Hematopoietic multipotent progenitor cell treated with erythropoietin and hydrocortisone succinate and interleukin-3 and kit ligand, for 15 days (in vitro differentiated cells): ENCODE data around the gene BEGAIN.

ENCODE experiments used
- DNase-seq: peaks from one replicate; pipeline ENCODE4 v3.0.0-alpha.2; 2015; ENCODE audit warnings: low spot score

BEGAIN gene

DNA sequence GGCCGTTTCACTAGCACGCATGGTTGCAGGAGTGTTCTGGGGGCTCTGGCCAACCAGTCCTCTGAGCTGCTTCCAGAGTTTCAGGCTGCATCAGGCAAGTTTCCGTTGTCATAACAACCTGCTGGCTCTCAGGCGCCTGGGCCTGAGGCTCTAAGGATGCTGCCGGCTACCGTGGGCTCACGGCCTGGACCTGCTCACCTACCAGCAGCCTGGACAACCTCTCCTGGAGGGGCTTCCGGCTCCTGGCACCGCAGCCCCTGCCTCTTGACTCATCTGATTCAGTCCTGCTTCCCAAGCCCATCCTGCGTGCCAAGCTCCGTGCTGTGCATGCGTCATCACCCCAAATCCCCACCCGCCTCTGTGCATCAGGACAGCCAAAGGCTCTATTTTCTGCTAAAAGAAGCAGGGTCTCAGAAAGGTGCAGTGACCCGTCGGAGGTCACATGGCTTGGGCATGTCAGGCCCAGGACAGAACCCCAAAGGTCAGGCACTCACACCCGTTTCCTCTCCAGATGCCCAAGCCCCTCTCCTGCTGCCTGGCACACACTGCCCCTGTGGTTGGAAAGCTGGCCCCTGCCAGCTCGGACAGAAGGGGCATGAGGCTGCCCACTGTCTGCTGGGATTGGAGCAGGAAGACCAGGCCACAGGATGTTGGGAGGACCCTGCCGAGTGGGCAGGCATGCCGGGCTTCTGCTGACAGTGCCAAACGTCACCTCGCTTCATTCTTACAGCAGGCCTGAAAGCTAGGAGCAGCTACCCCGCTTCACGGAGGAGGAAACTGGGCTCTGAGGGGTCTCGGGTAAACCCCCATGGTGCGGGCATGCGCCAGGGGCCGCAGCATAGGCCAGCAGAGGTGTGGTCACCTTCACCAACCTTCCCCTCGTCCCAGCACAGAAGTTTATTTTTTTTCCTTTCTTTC, 5.7 kb downstream of the BEGAIN start:
- DNase-seq = no peak

DNA sequence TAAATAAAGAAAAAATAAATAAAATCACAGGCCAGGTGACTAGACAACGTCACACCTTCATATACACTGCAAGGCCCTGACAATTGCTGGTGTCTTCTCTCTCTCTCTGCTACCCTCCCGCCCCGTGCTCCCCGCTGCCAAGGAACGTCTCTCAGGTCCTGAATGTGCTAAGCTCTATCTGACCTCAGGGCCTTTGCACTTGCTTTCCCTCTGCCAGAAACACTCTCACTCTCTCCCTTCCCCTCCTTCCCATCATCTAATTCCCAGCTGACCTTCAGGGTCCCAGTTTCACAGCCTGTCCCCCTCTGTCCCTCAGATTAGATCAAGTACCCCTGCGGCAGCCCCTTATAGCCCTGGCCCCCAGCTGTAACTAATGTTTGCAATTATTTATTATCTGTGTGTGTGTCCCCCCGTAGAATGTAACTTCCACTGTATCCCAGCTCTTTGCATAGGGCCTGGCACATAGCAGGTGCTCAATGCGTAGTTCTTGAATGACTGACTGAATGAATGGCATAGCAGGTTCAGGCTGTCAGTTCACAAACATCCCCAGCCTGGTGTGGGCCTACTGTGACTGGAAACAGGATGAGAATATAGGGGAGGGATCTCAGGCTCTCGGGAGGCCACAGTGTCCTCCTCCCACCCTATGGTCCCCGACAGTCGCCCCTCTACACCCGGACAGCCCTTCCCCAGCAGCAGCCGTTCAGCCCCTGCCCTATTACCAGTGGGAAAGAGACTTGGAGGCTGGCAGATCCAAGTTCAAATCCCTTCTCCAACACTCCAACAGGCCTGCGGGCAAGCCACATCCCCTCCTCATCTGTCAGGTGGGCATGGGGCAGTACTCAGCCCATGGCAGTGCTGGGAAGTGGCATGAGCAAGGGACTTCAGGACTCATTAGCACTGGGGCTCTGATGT, 6.6 kb downstream of the BEGAIN start:
- no peak for DNase-seq

DNA sequence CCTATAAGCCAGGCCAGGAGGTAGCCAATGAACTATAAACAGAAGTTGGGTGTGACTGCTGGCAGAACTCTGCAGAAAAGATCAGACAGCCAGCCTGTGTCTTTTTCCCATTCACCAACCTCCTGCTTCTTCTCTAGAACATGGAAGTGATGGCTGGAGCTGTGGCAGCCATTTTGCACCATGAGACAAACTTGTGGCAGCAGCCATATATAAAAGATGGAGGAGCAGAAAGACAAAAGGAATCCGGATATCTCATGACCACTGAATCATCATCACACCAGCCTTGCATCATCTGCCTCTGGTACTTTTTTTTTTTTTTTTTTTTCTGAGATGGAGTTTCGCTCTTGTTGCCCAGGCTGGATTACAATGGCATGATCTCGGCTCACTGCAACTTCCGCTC, 8.7 kb downstream of the BEGAIN start:
- DNase-seq = no peak

DNA sequence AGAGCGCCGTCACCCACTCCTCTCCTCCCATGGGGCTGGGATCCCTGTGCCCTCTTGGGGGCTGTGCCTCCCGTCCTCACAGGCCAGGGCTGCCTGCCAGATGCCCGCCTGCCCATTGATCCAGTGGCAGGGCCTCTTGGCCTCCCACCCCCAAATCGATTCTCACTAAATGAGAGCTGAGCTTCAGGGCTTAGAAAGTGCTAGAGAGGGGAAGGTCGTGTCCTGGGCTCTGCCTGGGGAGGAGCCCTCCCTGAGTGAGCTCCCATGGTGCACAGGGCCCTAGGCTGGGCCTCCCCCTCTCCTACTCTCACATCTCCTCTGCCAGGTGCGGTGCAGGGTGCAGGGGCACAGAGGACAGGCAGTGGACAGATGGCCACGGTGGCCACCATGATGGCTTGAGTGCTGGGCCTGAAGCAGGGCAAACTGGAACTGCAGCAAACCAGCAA, 9.2 kb downstream of the BEGAIN start:
- no peak for DNase-seq

DNA sequence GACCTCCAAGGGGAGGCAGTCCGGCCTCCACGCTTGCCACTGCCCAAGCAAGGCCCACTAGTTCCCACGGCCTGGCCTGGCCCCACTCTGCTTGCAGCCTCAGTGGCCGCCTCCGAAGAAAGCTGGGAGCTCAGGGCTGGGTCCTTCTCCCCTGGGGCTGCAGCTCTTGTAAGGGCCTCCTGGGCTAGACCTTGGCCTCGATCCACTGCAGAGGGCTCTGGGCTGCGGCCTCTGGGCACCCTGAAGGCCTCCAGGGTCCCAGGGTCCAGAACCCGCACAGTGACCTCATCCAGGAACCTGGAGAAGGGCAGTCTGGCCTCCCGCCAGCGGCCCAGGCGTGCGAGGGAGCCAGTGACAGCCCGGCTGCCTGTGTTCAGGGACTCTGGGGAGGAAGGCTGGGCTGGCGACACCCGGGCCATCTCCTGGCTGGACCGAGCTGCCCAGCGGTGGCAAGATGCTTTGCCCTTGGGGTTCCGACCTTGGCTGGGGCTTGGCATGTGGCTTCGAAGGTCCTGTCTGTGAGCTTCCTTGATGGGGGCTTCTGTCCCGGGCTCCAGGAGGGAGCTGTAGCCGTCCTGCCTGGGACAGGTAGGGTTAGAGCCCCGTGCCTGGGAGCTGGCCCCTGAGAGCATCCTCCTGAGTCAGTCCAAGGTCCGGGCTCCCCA, 9.8 kb downstream of the BEGAIN start:
- no peak for DNase-seq

DNA sequence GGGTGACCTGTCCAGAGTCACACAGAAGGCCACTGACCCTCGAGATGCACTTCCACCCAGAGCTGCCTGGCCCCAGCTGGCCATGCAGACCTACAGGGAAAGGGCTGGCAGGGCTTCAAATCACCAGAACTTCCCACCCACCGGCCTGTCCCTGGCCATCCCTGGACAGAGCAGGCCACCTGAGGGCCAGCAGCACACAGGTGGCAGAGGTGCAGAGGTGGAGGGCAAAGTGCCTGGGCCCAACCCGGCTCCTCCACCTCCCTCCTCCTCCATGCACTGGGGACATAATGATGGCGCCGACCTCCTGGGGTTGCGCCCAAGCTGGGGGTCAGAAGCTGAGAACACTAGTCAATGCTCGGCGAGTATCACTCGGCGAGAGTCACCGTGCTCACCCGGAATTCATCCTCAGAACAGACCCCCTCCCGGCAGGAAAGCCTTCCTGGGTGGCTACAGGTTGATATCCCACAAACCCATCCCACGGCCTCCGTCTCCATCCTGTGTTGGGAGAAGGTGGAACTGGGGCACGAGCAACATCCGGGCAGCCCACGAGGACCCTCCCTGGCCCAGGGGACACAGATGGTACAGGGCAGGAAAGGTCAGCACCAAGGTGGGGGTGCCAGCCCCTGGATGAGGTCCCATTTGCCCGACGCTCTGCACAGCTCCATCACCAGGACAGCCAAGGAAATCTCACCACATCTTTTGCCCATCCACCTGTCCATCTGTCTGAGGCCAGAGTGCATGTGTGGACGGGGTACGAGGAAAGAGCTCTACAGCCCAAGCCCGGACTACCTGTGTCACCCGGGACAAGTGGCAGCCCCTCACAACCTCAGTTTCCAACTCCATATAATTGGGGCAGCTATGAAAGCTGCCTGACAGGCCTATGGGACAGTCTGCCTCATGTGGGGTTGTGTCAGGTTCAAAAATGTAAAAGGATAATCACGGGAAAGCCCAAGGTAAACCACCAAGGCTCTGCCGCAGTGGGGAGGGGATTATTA, 10.8 kb downstream of the BEGAIN start:
- DNase-seq = no peak

DNA sequence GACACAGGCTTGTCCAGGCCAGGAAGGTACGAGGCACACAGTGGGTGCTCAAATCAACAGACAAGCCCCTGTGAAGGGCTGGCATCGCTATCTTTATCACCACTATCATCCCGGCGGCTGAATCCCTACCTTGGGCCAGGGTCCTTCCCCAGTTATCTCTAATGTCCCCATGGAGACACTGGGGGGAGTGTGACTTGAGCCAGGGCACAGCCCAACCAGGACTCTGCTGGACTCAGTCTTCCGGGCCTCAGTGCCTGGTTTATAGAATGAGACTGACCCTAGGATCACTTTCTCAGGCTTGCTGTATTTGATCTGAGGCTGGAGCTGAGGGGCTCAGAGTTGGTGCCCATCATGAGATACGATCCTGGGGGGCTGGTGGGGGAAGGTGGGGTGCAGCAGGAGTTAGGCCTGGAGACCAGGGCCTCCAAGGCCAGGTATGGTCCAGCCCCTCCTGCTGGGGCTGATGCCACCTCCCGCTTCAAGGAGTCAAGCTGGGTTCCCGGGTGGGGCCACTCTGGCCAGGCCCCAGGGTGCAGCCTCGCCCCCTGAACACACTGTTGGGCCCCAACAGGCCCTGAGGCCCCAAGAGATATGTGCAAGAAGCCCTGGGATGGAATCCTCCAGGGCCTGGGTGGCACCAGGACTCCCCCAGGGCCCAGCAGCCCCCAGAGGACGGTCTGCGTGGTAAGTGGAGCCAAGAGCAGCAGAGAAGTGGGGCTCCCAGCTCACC, 11.8 kb downstream of the BEGAIN start:
- no peak for DNase-seq

DNA sequence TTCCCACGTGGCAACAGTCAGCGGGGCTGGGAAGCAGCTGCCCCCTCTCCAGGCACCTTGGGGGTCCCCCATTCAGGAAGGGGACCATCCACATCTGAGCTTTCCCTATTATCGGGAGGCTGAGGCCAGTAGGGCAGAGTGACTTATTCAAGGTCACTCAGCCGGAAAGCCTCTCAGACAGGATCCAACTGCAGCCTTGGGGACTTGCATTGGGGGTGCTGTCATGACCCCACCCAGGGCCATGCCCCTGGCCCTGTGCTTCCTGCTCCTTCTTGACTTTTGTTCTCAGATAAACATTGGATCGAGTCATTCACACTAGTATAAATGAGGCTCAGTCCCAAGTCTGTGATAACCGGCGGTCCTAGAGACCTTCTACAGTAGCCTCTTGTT, 12.6 kb downstream of the BEGAIN start:
- DNase-seq = no peak

DNA sequence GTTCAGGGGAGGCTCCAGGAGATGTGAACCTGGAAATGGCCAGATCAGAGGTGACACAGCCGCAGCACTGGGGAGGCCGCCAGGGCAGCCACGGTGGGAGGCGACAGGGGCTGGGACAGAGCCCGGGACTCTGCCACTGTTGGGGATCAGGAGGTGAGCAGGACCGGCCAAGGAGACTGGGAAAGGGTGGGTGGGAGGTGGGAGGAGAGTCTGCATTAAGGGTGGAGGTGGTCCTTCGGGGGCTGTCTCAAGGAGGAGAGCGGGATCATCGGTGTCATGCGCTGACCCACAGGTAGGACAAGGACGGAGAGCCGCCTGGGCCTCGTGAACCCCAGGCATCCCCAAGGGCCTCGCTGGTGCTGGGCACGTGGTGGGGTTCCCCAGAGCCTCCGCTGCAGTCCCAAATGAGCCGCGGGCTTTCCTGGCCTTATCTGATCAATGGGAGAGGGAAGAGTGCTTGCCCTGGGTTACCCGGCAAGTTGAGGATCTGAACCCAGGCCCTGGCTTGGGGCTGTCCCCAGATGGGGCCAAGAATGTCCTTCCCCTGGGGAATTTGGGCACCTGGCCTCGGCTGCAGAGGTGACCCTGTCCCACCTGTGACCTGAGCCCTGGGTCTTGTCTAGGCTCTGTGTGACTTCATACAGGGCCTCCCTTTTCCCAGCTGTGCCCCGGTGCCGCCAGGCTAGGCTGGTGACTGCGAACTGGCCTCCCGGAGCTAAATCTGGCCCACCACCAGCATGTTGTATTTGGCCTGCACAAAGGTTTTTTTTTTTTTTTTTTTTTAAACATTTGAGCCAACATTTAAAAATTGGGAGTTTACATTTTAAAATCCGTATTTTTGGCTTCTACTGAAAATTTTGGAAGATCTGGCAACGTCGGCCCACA, 13.2 kb downstream of the BEGAIN start:
- no peak for DNase-seq

DNA sequence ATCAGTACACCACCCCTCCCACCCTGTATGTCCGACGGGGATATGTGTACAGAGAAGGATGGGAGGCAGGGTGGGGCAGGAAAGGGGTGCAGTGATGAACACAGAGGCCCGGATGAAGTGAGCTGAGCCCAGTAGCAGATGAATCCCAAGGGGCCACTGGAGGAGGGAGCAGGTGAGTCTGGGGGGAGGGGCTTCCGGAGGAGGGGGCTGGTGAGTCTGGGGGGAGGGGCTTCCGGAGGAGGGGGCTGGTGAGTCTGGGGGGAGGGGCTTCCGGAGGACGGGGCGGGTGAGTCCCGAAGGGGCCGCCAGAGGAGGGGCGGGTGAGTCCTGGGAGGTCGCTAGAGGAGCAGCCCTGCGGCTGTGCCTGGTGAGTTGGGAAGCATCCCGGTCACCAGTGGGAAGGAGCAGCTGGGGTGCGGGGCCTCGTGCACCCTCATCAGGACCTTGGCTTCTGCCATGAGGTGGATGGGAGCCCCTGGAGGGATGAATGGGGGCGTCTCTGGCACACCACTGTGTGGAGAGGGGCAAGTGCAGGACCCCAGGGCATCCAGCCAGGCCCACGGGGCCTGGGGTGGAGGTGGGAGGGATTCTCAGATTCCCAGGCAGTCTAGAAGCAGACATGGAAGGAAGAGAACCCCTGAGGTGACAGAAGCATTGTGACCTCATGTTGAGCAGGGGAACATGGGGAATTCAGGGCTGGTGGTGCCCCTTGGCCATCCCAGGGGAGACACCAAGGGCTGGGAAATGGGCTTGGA, 14.0 kb downstream of the BEGAIN start:
- no peak for DNase-seq

DNA sequence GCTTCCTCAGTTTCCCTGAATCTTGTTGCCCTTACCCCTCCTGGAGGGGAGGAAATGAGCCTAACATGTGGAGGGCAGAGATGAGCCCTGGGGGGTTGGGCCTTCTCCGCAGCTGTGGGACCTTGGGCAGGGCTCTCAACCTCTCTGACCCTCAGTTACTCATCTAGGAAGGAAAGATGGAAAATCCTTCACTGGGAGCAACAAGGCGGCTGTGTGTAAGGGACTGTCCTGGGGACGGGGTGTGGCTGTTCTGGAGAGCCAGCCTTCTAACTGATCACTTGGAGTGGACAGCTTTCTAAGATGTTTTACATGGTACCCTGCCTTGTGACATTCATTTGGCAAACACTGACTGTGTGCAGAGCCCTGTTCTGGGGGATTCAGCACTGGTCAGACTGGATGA, 14.7 kb downstream of the BEGAIN start:
- no peak for DNase-seq

DNA sequence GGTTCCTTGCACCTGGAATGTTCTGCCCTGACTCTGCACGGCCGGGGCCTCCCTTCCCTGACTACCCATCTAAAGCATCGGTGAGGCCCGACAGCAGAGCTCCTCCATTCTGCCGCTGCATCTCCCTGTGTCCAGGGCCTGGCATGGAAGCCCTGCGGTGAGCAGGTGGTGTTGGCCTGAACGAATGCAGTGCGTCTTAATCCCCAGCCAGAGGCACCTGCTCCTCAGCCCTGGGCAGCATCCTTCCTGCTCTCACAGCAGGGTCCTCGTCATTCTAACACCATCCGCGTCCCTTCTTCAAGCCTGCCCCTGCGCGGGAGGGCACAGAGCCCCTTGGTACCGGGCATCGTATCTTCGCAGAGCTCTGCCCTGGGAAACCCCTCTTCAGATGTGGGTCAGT, 15.4 kb downstream of the BEGAIN start:
- no peak for DNase-seq

DNA sequence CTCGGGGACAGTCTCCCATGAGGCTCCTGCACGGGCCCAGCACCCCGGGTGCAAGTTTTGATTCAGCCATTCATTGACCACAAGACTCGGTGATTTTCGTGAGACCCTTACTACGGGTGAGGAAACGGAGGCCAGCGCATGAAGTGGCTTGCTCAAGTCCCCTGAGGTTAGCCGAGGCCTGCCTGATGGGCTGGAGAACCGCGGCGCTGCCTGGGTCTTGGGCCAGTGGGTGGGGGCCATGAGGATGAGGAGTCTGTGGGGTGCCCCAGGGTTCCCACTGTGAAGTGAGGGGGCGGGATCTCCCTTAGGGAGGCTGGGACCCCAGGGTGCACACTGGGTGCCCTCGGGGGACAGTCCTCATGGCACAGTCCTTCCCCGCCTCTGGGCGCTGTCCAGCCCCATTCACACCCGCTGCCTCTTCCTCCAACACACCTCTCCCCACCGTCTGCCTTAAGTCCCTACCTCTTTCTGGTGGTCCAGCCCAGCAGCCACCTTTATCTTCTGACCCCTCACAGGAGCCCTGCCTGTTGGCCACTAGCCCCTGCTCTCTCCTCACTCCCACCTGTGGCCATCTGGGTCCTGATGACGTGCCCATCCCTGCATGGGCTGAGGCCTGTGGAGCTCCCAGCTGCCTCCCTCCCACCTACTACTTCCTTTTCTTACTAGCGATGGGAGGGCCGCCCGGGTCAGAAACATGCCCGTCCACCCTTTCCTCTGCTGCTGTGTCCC, 16.3 kb downstream of the BEGAIN start:
- DNase-seq = no peak

DNA sequence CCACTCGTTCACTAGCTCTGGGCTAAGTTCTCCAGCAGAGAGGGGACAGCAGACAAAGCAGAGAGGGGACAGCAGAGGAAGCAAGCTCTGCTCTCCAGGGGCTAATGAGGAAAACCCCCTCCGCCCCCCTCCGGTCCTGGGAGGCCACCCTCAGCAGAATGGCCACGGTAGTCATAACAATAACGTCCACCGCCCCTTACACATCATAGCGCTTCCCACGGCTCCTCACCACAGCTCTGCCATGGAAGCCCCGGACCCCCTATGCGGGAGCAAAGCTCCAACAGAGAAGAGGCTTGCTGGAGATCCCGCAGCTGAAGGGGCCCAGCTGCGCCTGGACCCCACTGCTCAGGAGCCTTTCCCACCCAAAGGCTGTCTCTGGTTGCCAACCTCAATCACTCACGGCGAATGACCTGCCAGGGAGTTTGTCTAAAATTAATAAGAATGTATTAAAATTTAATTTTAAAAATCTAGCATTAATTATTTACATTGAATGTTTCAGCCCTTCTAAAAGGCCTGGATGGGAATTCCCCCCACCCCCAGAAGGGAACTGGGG, 17.4 kb downstream of the BEGAIN start:
- no peak for DNase-seq

DNA sequence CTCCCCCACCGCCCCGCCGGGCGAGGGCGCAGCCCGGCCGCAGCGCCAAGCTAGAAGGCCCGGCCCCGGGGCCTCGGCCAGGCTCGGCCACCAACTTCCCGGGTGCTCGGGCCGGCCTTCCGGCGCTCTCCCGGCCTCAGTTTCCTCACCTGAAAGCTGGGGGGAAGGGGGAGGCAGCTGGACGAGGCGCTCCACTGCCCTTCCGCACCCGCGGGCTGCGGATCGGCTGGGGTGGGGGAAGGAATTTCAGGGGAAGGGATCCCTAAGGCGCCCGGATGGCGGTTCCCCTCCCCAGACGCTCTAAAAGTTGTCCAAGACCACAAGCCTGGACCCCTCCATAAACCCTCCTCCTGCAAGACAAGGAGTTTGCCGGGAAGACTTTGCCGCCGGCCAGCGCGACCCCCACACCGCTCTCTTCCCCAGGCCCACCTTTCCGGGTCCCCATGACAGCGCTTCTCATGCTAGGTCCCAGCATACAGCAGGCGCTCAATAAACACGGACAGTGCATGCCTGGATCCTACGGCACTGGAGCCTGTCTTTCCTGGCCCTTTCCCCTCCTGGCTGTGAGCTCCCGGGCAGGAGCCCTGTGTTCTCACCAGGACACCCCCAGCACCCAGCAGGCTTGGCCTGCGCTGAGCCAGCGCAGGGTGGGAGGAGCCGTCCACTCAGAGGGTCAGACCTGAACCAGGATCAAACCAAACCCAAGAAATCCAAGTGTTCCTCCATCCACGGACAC, 18.1 kb downstream of the BEGAIN start:
- DNase-seq = no peak

DNA sequence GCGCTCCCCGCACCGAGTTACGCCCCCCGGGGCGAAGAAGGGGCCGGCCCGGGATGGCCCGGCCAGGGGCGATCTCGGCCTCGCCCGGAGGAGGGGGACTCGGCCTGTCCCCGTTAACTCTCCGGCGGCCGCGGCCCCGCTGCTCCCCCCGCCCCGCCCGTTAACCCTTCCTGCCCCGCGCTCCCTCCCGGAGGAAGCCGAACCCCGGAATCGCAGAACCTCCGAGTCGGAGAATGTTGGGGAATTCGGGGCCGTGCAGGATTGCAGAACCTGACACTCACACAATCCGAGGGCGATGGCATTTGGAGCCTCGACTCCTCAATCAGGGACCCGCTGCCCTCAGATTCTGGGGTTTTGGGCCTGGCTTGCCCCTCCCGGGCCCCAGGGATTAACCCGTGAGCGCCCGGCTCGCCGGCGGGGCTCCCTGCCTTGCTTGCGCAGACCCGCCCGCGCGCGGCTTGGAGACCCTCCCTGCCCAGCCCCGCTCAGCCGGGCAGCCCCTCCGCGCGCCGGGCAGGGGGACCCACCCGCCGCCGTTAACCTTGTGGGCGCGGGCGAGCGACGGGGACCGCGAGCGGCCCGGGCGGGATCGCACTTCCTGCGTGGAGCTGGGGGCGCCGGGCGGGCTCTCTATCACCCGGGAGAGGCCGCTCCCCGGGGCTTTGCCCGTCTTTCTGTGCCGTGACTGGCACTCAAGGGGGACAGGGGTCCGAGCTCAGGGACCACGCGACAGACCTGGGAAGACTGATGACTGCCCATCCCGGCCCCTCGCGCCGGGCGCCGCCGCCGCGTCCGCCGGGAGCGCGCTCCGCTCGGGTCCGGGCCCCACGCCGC, 18.8 kb downstream of the BEGAIN start:
- DNase-seq = no peak
